HG02642 (cell line): ENCODE data around the gene SLC25A26.
"Not testable (repeated sequence)": the region's sequence is repeated elsewhere in the genome, so short reads cannot be mapped to it uniquely, and the experiment has no call there.

Source experiments
- ATAC-seq: cut with Tn5 transposase; IDR thresholded peaks from one replicate; pipeline ENCODE4 v1.9.1; 2021; ENCODE audit warnings: mild to moderate bottlenecking; ENCODE audit not compliant: unreplicated experiment, poor library complexity

Gene SLC25A26

GRCh38 chr3:66306991-66307390, 86.2 kb downstream of the SLC25A26 start:
- ATAC-seq: not testable (repeated sequence)

- no peak for ATAC-seq
These were observed 91.2 kb downstream of the SLC25A26 start for GRCh38 chr3:66312039-66312438.

GRCh38 chr3:66314455-66314854, 93.7 kb downstream of the SLC25A26 start:
- no peak for ATAC-seq

- ATAC-seq: no peak
These were observed 97.1 kb downstream of the SLC25A26 start for GRCh38 chr3:66317750-66318376.

GRCh38 chr3:66320390-66320789, 99.6 kb downstream of the SLC25A26 start:
- ATAC-seq: no peak

GRCh38 chr3:66322436-66322835, 101.6 kb downstream of the SLC25A26 start:
- no peak for ATAC-seq

- no peak for ATAC-seq
These were observed 105.5 kb downstream of the SLC25A26 start for GRCh38 chr3:66326340-66326739.

- ATAC-seq: no peak
These were observed 114.9 kb downstream of the SLC25A26 start for GRCh38 chr3:66335671-66336070.

GRCh38 chr3:66336333-66336766, 115.5 kb downstream of the SLC25A26 start:
- no peak for ATAC-seq

GRCh38 chr3:66338927-66339326, 118.1 kb downstream of the SLC25A26 start:
- no peak for ATAC-seq

- no peak for ATAC-seq
These were observed 122.0 kb downstream of the SLC25A26 start for GRCh38 chr3:66342717-66343356.

- ATAC-seq: no peak
These were observed 123.6 kb downstream of the SLC25A26 start for GRCh38 chr3:66344391-66344811.

GRCh38 chr3:66344848-66345578, 124.2 kb downstream of the SLC25A26 start:
- ATAC-seq: no peak

- no peak for ATAC-seq
These were observed 127.9 kb downstream of the SLC25A26 start for GRCh38 chr3:66348704-66349103.

GRCh38 chr3:66350601-66351000, 129.8 kb downstream of the SLC25A26 start:
- ATAC-seq: no peak

GRCh38 chr3:66353039-66353438, 132.2 kb downstream of the SLC25A26 start:
- no peak for ATAC-seq

GRCh38 chr3:66353530-66353929, 132.7 kb downstream of the SLC25A26 start:
- ATAC-seq: no peak

GRCh38 chr3:66354001-66354400, 133.2 kb downstream of the SLC25A26 start:
- no peak for ATAC-seq

- no peak for ATAC-seq
These were observed 134.6 kb downstream of the SLC25A26 start for GRCh38 chr3:66355394-66355793.

- ATAC-seq: no peak
These were observed 135.2 kb downstream of the SLC25A26 start for GRCh38 chr3:66355997-66356396.

- no peak for ATAC-seq
These were observed 140.6 kb downstream of the SLC25A26 start for GRCh38 chr3:66361356-66361755.
